Hepatocyte (in vitro differentiated cells): ENCODE measurements around the gene SKP1.

ENCODE experiments used
- CTCF ChIP-seq: fragments of 200-600 bp; sonication (generic); IDR thresholded peaks from 2 replicates; pipeline ENCODE4 v1.5.1; 2016; ENCODE audit warnings: antibody characterized with exemption, mild to moderate bottlenecking; ENCODE audit not compliant: poor library complexity
- EZH2 ChIP-seq: fragments of 200-600 bp; sonication (generic); IDR thresholded peaks from 2 replicates; pipeline ENCODE4 v1.6.1; 2016; ENCODE audit warnings: antibody characterized with exemption, mild to moderate bottlenecking, borderline replicate concordance

- TF ChIP-seq CTCF (no peak), EZH2 (no peak)
Observed at GRCh38 chr5:134183481-134183880, 6.7 kb upstream of the SKP1 start.
